Endothelial cell of umbilical vein (primary cell): ENCODE data around the gene AMZ1. TPM values are rescaled to one million over a fixed set of nuclear protein-coding genes. Genes with fewer than 3 reads are reported as not detected.
A peak's percentile ranks its signal among the peaks of the same experiment; 100 is the strongest.

Experiments used
- BruUV-seq: library from RNA; stranded (reverse); fragments of 400-500 nt; replicated peaks from 2 replicates; lab custom pipeline; 2021; lab: Mats Ljungman, UMichigan
- CTCF ChIA-PET: fragments of 300-600, 350-600 bp; sonication (Branson Sonifier 250); formaldehyde crosslinking; loops from one replicate; lab custom pipeline; 2021; ENCODE audit warnings: antibody characterized with exemption, inconsistent platforms; lab: Charles Lee
- POLR2A ChIA-PET: fragments of 300-600, 350-600 bp; sonication (Branson Sonifier 250); formaldehyde crosslinking; loops from one replicate; lab custom pipeline; 2021; ENCODE audit warnings: antibody characterized with exemption, inconsistent platforms; lab: Charles Lee
- DNase-seq: peaks from one replicate; pipeline ENCODE4 v3.0.0-alpha.2; 2011; ENCODE audit warnings: low read depth, low spot score
- FAIRE-seq: peaks from 2 replicates; lab custom pipeline; 2011; peaks lifted over from hg19 to GRCh38; lab: Jason Lieb, UNC
- H2AFZ ChIP-seq: 2 replicates; pipeline ENCODE4 v1.6.0; 2012; ENCODE audit warnings: low read depth, low read length, control low read depth, inconsistent platforms
- H3K27ac ChIP-seq: 2 replicates; pipeline ENCODE4 v1.5.1; 2011; ENCODE audit warnings: low read depth, mild to moderate bottlenecking, control low read depth, low read length, moderate library complexity; ENCODE audit not compliant: insufficient read depth
- H3K27me3 ChIP-seq, 2 experiments: 2 replicates each; pipeline versions ENCODE4 v1.6.0 to v1.6.1; 2011; ENCODE audit warnings: low read length in 2 of 2, mixed read lengths in 1 of 2; ENCODE audit not compliant: control insufficient read depth in 2 of 2, insufficient read depth in 2 of 2
- H3K36me3 ChIP-seq, 2 experiments: 2 replicates in 1 of 2; 3 replicates in 1 of 2; pipeline ENCODE4 v1.5.1; 2011; ENCODE audit warnings: low read length in 2 of 2, mild to moderate bottlenecking in 1 of 2, moderate library complexity in 1 of 2; ENCODE audit not compliant: control insufficient read depth in 2 of 2, insufficient read depth in 2 of 2; ENCODE audit errors: extremely low read depth in 1 of 2
- H3K4me1 ChIP-seq: 3 replicates; pipeline ENCODE4 v1.5.1; 2011; ENCODE audit warnings: mild to moderate bottlenecking, low read length; ENCODE audit not compliant: control insufficient read depth, insufficient read depth; ENCODE audit errors: extremely low read depth
- H3K4me2 ChIP-seq: 2 replicates; pipeline ENCODE4 v1.6.1; 2011; ENCODE audit warnings: low read length, control low read depth, mixed read lengths; ENCODE audit not compliant: insufficient read depth
- H3K4me3 ChIP-seq, 3 experiments: fragments of 200-600 bp in 1 of 3; sonication (generic), shearing (Covaris generic) in 1 of 3; replicated peaks in 1 of 3; 2 replicates each; pipeline ENCODE4 v1.5.1; 2011 to 2016; ENCODE audit warnings: control low read depth in 3 of 3, low read length in 3 of 3, mild to moderate bottlenecking in 2 of 3, inconsistent platforms in 1 of 3, low read depth in 1 of 3, moderate library complexity in 1 of 3; ENCODE audit not compliant: insufficient read depth in 1 of 3
- H3K79me2 ChIP-seq: 2 replicates; pipeline ENCODE4 v1.6.0; 2012; ENCODE audit warnings: low read length, inconsistent platforms; ENCODE audit not compliant: control insufficient read depth, insufficient read depth
- H3K9ac ChIP-seq: replicated peaks from 2 replicates; pipeline ENCODE3; 2011; ENCODE audit warnings: low read length, control low read depth; ENCODE audit not compliant: insufficient read depth; ENCODE audit errors: extremely low read depth
- H3K9me1 ChIP-seq: replicated peaks from 3 replicates; pipeline ENCODE4 v1.6.0; 2011; ENCODE audit warnings: mild to moderate bottlenecking, low read length; ENCODE audit not compliant: control insufficient read depth, insufficient read depth; ENCODE audit errors: extremely low read depth
- H3K9me3 ChIP-seq: replicated peaks from 2 replicates; pipeline ENCODE4 v1.5.1; 2012; ENCODE audit warnings: low read length, inconsistent platforms; ENCODE audit not compliant: control insufficient read depth, insufficient read depth
- H4K20me1 ChIP-seq: replicated peaks from 2 replicates; pipeline ENCODE3; 2011; ENCODE audit warnings: mild to moderate bottlenecking, low read length; ENCODE audit not compliant: control insufficient read depth, insufficient read depth; ENCODE audit errors: extremely low read depth
- CTCF ChIP-seq, 2 donors: IDR thresholded peaks; 1 replicate in 1 of 2; 2 replicates in 1 of 2; pipeline ENCODE4 v1.5.1; 2011; ENCODE audit warnings: low read length in 2 of 2, mild to moderate bottlenecking in 2 of 2, moderate library complexity in 2 of 2, control low read depth in 1 of 2, inconsistent platforms in 1 of 2, low read depth in 1 of 2; ENCODE audit not compliant: insufficient read depth in 1 of 2; ENCODE audit errors: extremely low read depth in 1 of 2
- JUN ChIP-seq: IDR thresholded peaks from 2 replicates; pipeline ENCODE4 v1.6.1; 2011; ENCODE audit warnings: borderline replicate concordance, low read depth; ENCODE audit not compliant: insufficient read length, insufficient read depth
- dilution Hi-C: fragments of 300-500 bp; cut with MboI; formaldehyde crosslinking; loops from one replicate; pipeline ENCODE4 v1.15.0; 2019; ENCODE audit warnings: low sequenced_read_pairs; ENCODE audit not compliant: extremely low pct_ligation_motif_present
- intact Hi-C: fragments of 100-400 bp; cut with micrococcal nuclease; formaldehyde crosslinking; loops from one replicate; pipeline ENCODE4 v1.10.0; 2022
- polyA plus RNA-seq, 4 experiments: library from polyadenylated mRNA; depleted of rRNA in 3 of 4; stranded (reverse) in 3 of 4; unstranded in 1 of 4; fragments of >200 nt; gene quantifications; 2 replicates each; pipeline versions ENCODE4 v1.2.1 to v1.2.3, GENCODE V29; 2011 to 2012; ENCODE audit warnings: missing spikeins in 1 of 4
- total RNA-seq: library from RNA; stranded (reverse); gene quantifications from 2 replicates; pipeline ENCODE4 v1.2.3, GENCODE V29; 2021

AMZ1 gene
- total and polyA plus RNA-seq, 2 donors (not counting 3 experiments of a cell fraction or from before 2014, with no cell fraction given), result not detected

GRCh38 chr7:2640846-2641316 lies 47.1 kb upstream of the AMZ1 start:
- FAIRE-seq, result no peak
- TF ChIP-seq CTCF (IDR thresholded peaks at IDR 0.05; ENCODE audit: extremely low read depth in 1 of 2, insufficient read depth in 1 of 2, low read depth in 1 of 2, low read length in 2 of 2), result no peak
- TF ChIP-seq JUN, result no peak
- no peak for DNase-seq
- Histone ChIP-seq H4K20me1 (no peaks in the 10 kb centered on the region), H3K9ac (peak overlapping the region; percentile 74), H3K27me3 (no peaks in the 10 kb centered on the region), H3K4me1 (peaks cover 41% of the 10 kb centered on the region), H3K36me3 (peaks cover 0 to 1% of the 10 kb centered on the region in 2 experiments), H3K4me3 (no peak overlapping the region), H3K79me2 (peaks cover 84% of the 10 kb centered on the region), H3K27ac (peak overlapping the region; percentile 94), H3K9me3 (no peaks in the 10 kb centered on the region), H3K9me1 (no peaks in the 10 kb centered on the region), H2AFZ (no peak overlapping the region), H3K4me2 (no peak overlapping the region)
- POLR2A ChIA-PET, result no interaction called here
- CTCF ChIA-PET, result interaction anchor here (1.2 to 5.4 kb wide), 2 partner anchors 22 to 33 kb away, joined by 3 to 55 read pairs; no protein-coding TSS in a partner anchor
- BruUV-seq, result TSS peak; percentile 28
- dilution Hi-C loops (no loop called here), intact Hi-C loops (loop anchor here (1.0 to 5.0 kb wide), 6 partner anchors 8 to 119 kb away; no protein-coding TSS in a partner anchor)
